ENCODE measurements around the gene TMC2.

GRCh38 chr20:2688041-2688591 is 151.7 kb downstream of the TMC2 start:
- TF ChIP-seq POLR2A (IDR thresholded peaks at IDR 0.05; ENCODE audit: low read length) = no peak
- TF ChIP-seq GATA1 (IDR thresholded peaks at IDR 0.05; ENCODE audit: low read depth, low read length) = no peak

All from erythroblast (primary cell).